Stimulated activated CD8-positive, alpha-beta memory T cell treated with anti-CD3 and anti-CD28 coated beads, Interleukin-7, amount 100 ng/mL, for 24 hours (primary cell): Measurements from ENCODE around the gene CLIP4.
"Not testable (repeated sequence)": the region's sequence is repeated elsewhere in the genome, so short reads cannot be mapped to it uniquely, and the experiment has no call there.

ENCODE experiments used
- DNase-seq: peaks from one replicate; pipeline ENCODE4 v3.0.0-alpha.2; 2020; ENCODE audit warnings: low read depth

The CLIP4 gene

DNA sequence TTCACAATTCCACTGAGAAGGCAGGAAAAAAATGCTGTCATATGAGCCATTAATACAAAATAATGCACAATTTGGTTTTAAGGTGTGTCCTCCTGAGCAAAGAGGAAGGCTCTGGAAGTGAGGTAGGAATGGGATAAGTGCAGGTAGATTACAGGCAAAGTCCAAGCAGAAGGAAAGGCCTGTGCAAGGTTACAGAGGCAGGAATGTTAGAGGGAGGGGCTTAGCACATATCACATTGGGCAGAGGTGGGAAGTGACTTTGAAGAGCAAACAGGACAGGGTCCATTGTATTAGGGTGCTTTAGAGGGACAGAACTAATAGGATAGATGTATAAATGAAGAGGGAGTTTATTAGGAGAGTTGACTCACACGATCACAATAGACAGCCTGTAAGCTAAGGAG, 14.7 kb upstream of the CLIP4 start:
- DNase-seq = no peak

DNA sequence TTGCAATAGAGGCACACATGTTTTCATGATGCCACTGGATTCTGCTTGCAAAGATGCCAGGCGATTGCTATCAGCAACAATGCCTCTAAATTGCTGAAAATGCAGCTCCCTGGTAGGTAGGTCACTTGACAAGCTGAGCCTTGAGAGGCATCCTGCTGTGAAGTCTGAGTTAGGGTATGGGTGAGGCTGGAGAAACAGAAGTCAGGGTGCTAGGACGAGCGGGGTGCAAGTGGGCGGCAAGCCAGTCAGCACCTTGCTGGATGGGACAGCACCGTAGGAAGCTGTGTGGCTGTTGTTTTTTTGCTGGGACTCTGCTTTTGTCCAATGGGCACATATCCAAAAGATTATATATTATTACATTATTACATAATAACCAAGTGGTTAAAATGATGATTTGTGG, 10.5 kb upstream of the CLIP4 start:
- DNase-seq = no peak

- DNase-seq = no peak
Measured at GRCh38 chr2:29105375-29105774, 9.8 kb upstream of the CLIP4 start.

DNA sequence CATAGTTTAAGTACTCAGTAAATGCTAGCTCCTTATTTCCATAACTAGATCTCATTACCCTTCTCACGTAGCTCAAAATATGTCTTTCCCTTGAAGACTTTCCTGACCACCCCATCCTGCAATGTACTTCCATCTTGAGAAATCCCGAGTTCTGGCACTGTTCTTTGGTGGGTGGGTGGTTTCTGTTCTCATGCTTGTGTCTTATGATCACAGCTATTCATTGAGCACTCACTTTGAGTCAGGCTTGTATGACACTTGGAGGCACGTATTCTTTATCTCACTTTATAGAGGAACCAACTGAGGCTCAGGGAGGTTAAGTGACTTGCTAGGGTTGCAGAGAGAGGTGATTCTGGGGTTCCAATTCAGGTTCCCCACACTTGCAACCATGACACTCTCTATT, 9.0 kb upstream of the CLIP4 start:
- no peak for DNase-seq

GRCh38 chr2:29106980-29107388, 8.2 kb upstream of the CLIP4 start:
- no peak for DNase-seq

DNA sequence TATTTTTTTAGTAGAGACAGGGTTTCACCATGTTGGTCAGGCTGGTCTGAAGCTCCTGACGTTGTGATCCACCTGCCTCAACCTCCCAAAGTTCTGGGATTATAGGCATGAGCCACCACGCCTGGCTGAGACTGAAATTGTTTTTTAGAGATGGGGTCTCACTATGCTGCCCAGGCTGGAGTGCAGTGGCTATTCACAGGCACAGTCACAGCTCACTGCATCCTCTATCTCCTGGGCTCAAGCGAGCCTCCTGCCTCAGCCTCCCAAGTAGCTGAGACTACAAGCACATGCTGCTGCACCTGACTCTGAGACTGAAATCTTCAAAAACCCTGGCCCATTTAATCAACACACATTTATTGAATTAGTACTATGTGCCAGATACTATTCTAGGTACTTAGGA, 7.7 kb upstream of the CLIP4 start:
- DNase-seq = not testable (repeated sequence)

GRCh38 chr2:29108225-29108624, 7.0 kb upstream of the CLIP4 start:
- no peak for DNase-seq

DNA sequence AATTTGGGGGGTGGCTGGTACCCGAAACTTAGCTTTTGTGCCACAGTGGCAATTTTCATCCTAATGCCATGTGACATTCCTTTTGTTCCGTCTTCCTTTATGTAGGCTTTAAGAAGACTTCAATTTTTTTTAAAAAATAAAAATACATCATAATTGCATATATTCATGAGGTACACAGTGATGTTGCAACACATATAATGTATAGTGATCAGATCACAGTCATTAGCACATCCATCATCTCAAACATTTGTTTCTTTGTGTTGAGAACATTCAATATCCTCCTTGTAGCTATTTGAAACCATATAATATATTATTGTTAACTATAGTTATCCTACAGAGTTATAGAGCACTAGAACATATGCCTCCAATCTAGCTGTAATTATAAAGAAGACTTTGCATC, 6.0 kb upstream of the CLIP4 start:
- no peak for DNase-seq

DNA sequence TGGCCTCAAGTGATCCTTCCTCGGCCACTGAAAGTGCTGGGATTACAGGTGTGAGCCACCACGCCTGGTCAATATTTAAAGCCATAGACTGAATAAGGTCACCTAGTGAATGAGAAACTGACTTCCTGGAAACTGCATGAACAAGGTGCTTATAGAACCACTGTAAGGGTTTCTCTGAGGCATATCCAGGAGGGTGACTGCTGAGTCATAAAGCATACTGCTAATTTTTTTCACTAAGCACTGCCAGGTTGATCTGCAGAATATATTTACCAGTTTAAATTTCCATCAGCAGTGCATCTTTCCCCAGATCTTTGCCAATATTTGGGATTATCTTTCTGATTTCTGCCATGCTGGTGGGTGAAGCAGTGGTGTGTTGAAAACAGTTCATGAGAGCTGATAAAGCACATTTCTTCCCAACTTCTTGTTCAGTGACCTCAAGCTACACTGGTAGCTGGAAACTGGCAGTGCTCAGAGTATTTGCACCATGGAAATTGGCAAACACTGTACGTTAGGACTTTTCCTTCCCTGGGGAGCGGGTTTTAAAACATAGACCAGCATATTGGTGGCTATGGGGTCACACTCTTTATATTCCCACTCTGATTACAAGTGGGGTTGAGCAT, 4.2 kb upstream of the CLIP4 start:
- DNase-seq = no peak

- no peak for DNase-seq
Measured at GRCh38 chr2:29112379-29112778, 2.8 kb upstream of the CLIP4 start.

DNA sequence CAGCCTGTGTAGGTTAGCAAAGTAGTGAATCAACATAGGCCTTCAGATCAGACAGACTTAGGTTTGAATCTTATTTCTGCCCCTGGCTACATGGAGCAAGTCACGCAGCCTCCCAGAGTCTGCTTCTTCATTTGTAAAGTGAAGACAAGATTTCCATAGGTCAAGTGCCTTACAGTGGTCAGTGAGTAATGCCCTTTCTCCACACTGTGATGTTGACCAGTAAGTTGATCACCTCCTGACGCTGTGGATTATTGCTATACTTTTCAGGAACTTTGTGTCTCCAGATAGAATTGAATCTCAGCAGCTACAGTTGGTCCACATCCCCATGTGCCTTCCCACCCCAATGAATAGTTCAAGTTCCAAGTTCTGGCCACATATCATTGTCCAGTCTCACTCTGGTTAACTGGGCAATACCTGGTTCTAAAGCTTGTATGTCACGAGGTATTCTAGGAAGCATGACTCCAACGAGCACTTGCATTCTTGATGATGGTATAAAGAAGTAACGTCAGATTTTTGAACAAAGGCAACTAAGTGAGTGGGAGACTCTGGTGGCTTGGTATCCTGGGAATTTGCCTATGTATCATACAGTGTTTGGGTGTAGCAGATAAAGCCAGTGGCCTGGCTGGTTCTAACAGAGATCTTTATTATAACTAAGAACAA, 2.1 kb upstream of the CLIP4 start:
- no peak for DNase-seq

DNA sequence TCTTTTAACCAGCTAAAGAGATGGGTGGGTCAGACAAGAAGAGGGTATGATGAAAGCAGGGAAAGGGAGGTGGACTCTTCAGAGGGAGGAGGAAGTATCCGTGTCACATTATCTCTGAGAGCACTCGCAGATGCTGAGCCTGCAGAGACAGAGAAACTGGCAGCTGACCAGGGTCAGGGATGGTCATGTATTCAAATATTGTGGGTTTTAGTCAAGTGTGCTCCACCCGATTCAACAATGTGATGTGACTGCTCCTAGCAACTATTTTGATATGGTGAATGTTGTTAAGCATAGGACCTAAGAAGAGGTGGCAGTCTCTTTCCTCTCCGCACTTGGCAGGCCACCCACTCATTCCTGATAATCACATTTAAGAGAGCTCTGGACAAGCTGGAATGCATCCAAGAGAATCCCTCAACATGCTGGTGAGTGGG, 1.3 kb upstream of the CLIP4 start:
- no peak for DNase-seq

DNA sequence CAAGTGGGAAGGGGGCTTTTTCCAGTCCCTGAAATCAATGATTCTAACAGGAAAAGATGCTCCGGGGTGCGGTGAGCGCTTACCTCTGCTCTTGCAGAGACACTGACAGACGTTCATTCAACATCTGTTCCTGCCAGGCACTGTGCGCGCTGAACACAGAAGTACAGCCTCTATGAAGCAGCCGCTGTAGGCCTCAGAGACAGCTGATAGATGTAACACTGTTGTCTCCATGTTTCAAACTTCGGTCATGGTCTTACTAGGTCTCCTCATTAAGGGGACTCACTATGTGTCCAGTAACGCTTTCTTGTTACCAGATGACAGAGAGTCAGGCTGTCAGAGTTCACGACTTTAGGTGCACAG, 649 bp upstream of the CLIP4 start:
- no peak for DNase-seq

DNA sequence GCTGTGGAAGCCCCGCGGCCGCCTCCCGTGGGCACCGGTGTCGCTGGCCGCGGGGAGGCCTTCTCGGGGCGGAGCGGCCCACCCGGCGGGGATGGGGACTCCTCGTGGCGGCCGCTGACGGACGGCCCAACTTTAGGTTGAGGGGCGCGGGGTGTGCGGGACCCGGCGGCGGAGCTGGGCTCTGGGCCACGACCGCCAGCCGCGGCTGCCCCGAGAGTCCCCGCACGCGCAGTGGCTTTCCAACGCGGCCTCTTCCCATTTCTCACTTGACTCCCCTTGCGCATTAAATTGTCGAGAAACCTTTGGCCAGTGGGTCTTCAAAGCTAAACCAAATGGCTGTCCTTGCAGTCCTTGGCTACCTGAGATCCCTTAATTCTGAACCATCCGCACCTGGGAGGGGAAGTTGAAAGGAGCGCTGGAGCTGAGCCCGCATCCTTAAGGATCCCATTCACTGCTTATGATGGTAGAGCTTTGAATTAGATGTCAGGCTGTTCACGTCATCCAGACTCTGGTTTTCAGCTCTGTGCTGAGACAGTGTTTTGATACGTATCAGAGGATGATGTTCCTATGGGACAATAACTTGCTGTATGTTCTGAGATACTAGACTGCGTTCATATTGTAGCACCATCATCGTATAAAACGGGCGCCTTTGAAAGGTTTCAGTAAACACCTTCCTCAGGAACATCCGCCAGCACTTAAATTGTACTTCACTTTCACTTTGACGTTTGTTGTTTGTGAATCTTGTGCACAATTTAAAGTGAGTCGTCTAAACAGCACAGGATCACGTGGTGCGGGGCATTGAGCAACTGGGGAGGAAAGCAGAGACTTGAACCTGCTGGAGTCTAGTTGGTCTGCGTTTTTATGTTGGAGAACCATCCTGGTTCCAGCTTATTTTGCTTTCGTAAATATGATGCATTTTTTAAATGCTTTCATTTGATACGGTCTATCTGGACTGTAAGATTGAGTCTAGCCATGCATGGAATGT, 874 bp downstream of the CLIP4 start:
- peak; percentile 35 for DNase-seq

DNA sequence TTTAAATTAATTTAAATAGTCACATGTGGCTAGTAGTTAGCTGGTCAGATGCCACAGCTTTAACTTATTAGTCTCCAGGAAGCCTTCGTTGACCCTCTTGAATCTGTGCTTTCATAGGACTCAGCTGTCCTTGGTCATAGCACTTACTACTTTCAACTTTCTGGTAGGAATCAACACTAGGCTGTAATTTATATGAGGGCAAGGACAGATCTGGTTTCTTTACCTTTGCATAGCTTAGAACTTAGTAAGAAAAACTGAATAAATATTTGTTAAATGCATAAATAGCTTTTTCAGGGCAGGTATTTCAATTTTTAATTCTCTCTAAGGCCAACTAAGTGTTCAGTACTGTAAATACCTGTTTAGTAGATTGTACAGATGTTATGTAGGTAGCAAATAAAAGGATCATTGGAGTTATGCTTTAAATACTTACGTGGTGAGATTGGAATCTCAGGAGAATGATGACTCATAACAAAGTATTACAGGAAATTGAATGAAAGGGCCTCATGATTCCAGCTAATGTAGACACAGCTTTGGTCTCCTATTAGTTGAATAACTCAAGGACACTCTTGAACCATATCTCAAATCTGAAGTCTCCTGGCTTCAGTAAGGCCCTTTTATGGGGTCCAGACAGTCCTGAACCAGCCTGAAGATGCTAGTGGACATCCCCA, 2.6 kb downstream of the CLIP4 start:
- DNase-seq = no peak

- no peak for DNase-seq
Measured at GRCh38 chr2:29119211-29119610, 4.0 kb downstream of the CLIP4 start.

DNA sequence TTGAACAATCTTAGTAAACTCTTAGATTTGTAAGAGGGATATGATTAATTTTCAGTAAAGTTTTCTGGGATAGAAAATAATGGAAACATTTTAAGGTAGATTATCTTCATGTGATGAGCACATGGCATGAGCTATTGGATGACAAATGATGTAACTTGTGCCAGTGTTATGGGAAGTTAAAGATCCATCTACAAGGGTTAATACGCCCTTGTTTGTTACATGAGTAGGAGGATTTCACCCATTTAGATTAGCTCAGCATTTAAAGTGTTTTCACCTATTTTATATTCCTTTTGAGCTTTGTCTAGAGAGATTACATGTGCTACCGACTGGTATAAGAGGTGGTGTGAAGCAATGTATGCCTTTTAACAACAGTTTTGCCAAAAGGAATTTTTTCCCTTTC, 5.6 kb downstream of the CLIP4 start:
- DNase-seq = no peak

GRCh38 chr2:29123617-29124349, 8.6 kb downstream of the CLIP4 start:
- DNase-seq = no peak

GRCh38 chr2:29124504-29124903, 9.3 kb downstream of the CLIP4 start:
- no peak for DNase-seq

GRCh38 chr2:29129586-29130281, 14.5 kb downstream of the CLIP4 start:
- DNase-seq = no peak

DNA sequence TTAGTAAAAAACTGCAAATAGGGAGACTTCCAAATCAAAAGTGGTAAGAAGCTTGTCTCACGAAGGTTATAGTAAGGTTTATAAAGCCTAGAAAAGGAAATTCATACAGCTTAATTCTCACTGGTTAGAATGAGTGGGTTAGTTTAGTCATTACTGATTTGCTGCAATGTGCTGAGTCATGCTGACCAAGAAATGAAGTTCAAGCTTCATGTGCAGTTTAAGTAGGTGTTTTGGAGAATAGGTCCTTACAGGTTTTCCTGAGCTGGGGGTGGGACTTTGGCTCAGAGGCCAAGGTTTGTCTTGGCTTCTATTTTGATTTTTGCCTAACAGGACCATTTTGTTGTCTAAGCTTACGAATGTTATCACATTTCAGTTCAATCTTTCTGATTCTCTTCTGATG, 15.1 kb downstream of the CLIP4 start:
- no peak for DNase-seq
